RWPE1 (cell line): Measurements from ENCODE around the gene CYB5A.

Experiments used
- CTCF ChIA-PET: fragments of 350-600 bp; sonication (Branson Sonifier 250); formaldehyde crosslinking; extraction: SDS; loops from one replicate; lab custom pipeline; 2021; lab: Yijun Ruan, JAX
- POLR2A ChIA-PET: fragments of 400-600 bp; formaldehyde crosslinking; extraction: SDS; loops from one replicate; lab custom pipeline; 2020; ENCODE audit warnings: antibody characterized with exemption; ENCODE audit not compliant: low non-redundant PET; lab: Yijun Ruan, JAX
- DNase-seq: peaks from one replicate; pipeline ENCODE4 v3.0.0; 2012; ENCODE audit warnings: low spot score
- H3K27ac ChIP-seq: fragments of 450-650 bp; 2 replicates; pipeline ENCODE4 v1.5.1; 2017
- CTCF ChIP-seq: fragments of 450-650 bp; conservative IDR thresholded peaks from 2 replicates; pipeline ENCODE4 v1.5.1; 2017; ENCODE audit warnings: low read depth, mild to moderate bottlenecking

CYB5A gene

GRCh38 chr18:74255131-74255616 lies 36.6 kb downstream of the CYB5A start:
- TF ChIP-seq CTCF, result no peak
- no peak for DNase-seq
- ChIA-PET CTCF (no interaction called here), POLR2A (no interaction called here)
- H3K27ac ChIP-seq, result no peak overlapping the region

- ChIA-PET CTCF (no interaction called here), POLR2A (no interaction called here)
- no peak overlapping the region for H3K27ac ChIP-seq
- no peak for TF ChIP-seq CTCF
- DNase-seq, result no peak
Observed at GRCh38 chr18:74252039-74252395, 39.7 kb downstream of the CYB5A start.

- CTCF ChIA-PET, result no interaction called here
- DNase-seq, result peak; percentile 9
- POLR2A ChIA-PET, result no interaction called here
- no peak overlapping the region for H3K27ac ChIP-seq
- TF ChIP-seq CTCF, result no peak
Observed at GRCh38 chr18:74251297-74252038, 40.3 kb downstream of the CYB5A start.

GRCh38 chr18:74250131-74250530 lies 41.6 kb downstream of the CYB5A start:
- no peak for DNase-seq
- POLR2A ChIA-PET, result no interaction called here
- H3K27ac ChIP-seq, result no peak overlapping the region
- CTCF ChIA-PET, result no interaction called here
- no peak for TF ChIP-seq CTCF

- DNase-seq, result peak; percentile 59
- ChIA-PET POLR2A (no interaction called here), CTCF (no interaction called here)
- no peak overlapping the region for H3K27ac ChIP-seq
- TF ChIP-seq CTCF, result no peak
Observed at GRCh38 chr18:74249181-74249968, 42.4 kb downstream of the CYB5A start.

GRCh38 chr18:74248595-74248994 lies 43.2 kb downstream of the CYB5A start:
- CTCF ChIA-PET, result no interaction called here
- no peak overlapping the region for H3K27ac ChIP-seq
- no peak for TF ChIP-seq CTCF
- no peak for DNase-seq
- POLR2A ChIA-PET, result no interaction called here
